Measurements from ENCODE around the gene FXYD2. TPM values are rescaled to one million over a fixed set of nuclear protein-coding genes. Genes with fewer than 3 reads are reported as not detected.
"Not testable (repeated sequence)": the region's sequence is repeated elsewhere in the genome, so short reads cannot be mapped to it uniquely, and the experiment has no call there.

FXYD2 gene
- total RNA-seq, 2 donors from 2014 or later, result 0.98 to 1.5 TPM

GRCh38 chr11:117816846-117817367 lies 7.6 kb downstream of the FXYD2 start:
- no peak for DNase-seq
- Histone ChIP-seq H3K4me1 (peaks cover 18% of the 10 kb centered on the region), H3K9me3 (no peaks in the 10 kb centered on the region), H3K9ac (ENCODE audit: low read depth in 2 of 2, low read length in 2 of 2) (no peak overlapping the region), H3K4me3 (no peak overlapping the region), H3K27me3 (no peaks in the 10 kb centered on the region), H3K36me3 (no peaks in the 10 kb centered on the region), H3K27ac (peak overlapping the region; percentile 67)
- intact Hi-C loops (cut with DNase I), result loop anchor here (2.0 kb wide), 1 partner anchor 390 kb away; no protein-coding TSS in a partner anchor
- no peak for TF ChIP-seq CTCF (IDR thresholded peaks at IDR 0.05)

GRCh38 chr11:117816151-117816741 lies 8.3 kb downstream of the FXYD2 start:
- TF ChIP-seq CTCF (IDR thresholded peaks at IDR 0.05), result no peak
- intact Hi-C loops (cut with DNase I), result loop anchor here (2.0 kb wide), 1 partner anchor 389 kb away; no protein-coding TSS in a partner anchor
- DNase-seq, result no peak
- Histone ChIP-seq H3K9me3 (no peaks in the 10 kb centered on the region), H3K4me1 (peaks cover 18% of the 10 kb centered on the region), H3K27ac (peak overlapping the region; percentile 67), H3K27me3 (no peaks in the 10 kb centered on the region), H3K9ac (ENCODE audit: low read depth in 2 of 2, low read length in 2 of 2) (peak overlapping the region; percentile 42 to 53), H3K4me3 (no peak overlapping the region), H3K36me3 (no peaks in the 10 kb centered on the region)

DNA sequence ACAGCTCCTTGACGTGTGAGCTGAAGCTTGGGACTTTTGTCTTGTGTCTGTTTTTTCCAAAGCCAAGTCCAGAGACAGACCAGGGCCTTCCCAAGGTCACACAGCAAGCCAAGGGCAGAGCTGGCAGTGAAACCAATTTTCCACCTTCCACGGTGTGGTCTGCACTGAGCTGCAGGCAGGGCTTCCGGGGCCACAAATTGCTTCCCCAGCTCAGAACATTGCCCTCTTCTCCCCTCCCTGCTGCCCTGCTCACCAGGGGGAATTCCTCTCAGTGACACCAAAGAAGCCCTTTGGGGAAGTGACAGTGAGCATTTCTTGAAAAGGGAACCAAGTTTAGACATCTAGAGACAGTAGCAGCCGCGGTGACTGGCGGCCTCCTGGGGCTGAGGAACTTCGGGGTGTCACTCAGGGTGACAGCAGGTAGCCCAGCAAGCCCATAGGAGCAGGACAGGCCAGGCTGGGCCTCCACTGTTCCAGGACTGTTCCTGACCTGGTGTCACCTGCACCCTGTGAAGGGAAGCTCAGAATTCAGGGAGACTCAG lies 9.2 kb downstream of the FXYD2 start:
- H3K4me1 ChIP-seq, result peaks cover 18% of the 10 kb centered on the region
- DNase-seq, result no peak
- H3K36me3 ChIP-seq, result no peaks in the 10 kb centered on the region
- no peaks in the 10 kb centered on the region for H3K27me3 ChIP-seq
- no peak for TF ChIP-seq CTCF (IDR thresholded peaks at IDR 0.05)
- H3K4me3 ChIP-seq, result no peak overlapping the region
- intact Hi-C loops (cut with DNase I), result no loop called here
- peak overlapping the region; percentile 67 for H3K27ac ChIP-seq
- H3K9me3 ChIP-seq, result no peaks in the 10 kb centered on the region
- H3K9ac ChIP-seq (ENCODE audit: low read depth in 2 of 2, low read length in 2 of 2), result peak overlapping the region in 1 of 2 donors; percentile 53

DNA sequence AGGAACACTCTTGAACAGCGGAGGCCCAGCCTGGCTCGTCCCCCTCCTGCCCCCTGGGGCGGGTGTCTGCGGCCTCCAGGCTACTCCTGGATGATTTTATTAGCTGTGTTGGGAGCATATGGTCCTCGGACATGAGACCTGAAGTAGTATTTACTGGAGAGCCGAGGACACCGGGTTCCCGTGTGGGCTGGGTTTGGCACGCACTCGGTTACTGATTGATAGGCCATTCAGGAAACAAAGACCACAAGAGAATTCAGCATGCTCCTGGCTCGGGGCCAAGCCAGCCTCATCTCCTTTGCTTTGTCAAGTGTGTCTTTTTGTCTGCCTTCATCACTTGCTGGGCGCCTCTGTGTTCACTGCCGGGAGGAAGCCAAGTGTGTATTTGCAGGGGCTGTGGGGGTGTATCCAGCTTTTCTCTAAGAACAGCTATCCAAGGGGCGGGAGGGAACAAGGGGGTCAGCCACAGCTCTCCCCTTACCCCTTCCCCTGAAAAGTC lies 9.7 kb downstream of the FXYD2 start:
- Histone ChIP-seq H3K9me3 (no peaks in the 10 kb centered on the region), H3K36me3 (no peaks in the 10 kb centered on the region), H3K27ac (peak overlapping the region; percentile 67), H3K27me3 (no peaks in the 10 kb centered on the region), H3K4me3 (no peak overlapping the region), H3K9ac (ENCODE audit: low read depth in 2 of 2, low read length in 2 of 2) (peak overlapping the region in 1 of 2 donors; percentile 72), H3K4me1 (peaks cover 18% of the 10 kb centered on the region)
- intact Hi-C loops (cut with DNase I), result no loop called here
- peak; percentile 90 for DNase-seq
- no peak for TF ChIP-seq CTCF (IDR thresholded peaks at IDR 0.05)

- TF ChIP-seq CTCF (IDR thresholded peaks at IDR 0.05), result no peak
- H3K4me3 ChIP-seq, result no peak overlapping the region
- H3K27me3 ChIP-seq, result no peaks in the 10 kb centered on the region
- peak overlapping the region; percentile 67 for H3K27ac ChIP-seq
- H3K9ac ChIP-seq (ENCODE audit: low read depth in 2 of 2, low read length in 2 of 2), result peak overlapping the region in 1 of 2 donors; percentile 72
- peaks cover 18% of the 10 kb centered on the region for H3K4me1 ChIP-seq
- H3K36me3 ChIP-seq, result no peaks in the 10 kb centered on the region
- no peak for DNase-seq
- no peaks in the 10 kb centered on the region for H3K9me3 ChIP-seq
- intact Hi-C loops (cut with DNase I), result no loop called here
These were observed 10.3 kb downstream of the FXYD2 start for GRCh38 chr11:117814204-117814765.

- intact Hi-C loops (cut with DNase I), result not testable (repeated sequence)
These were observed 14.5 kb downstream of the FXYD2 start for GRCh38 chr11:117810056-117810451.

More at GRCh38 chr11:117810056-117810451, 14.5 kb downstream of the FXYD2 start:
- peaks cover 15% of the 10 kb centered on the region for H3K4me1 ChIP-seq
- H3K27ac ChIP-seq; H3K9ac ChIP-seq (ENCODE audit: low read depth in 2 of 2, low read length in 2 of 2); H3K9me3 ChIP-seq; H3K27me3 ChIP-seq; DNase-seq; H3K4me3 ChIP-seq; H3K36me3 ChIP-seq: not testable (repeated sequence)

Data from colonic mucosa (tissue), 4 donors.